BE2C (cell line): Measurements from ENCODE around the gene ESYT1.

Experiments used
- DNase-seq: peaks from one replicate; pipeline ENCODE4 v3.0.0-alpha.2; 2020
- H3K27me3 ChIP-seq: fragments of 250-450 bp; sonication (Bioruptor Pico); 2 replicates; pipeline ENCODE4 v1.5.1; 2020; ENCODE audit warnings: mild to moderate bottlenecking
- H3K36me3 ChIP-seq: fragments of 250-450 bp; sonication (Bioruptor Pico); 2 replicates; pipeline ENCODE4 v1.5.1; 2020; ENCODE audit warnings: mild to moderate bottlenecking
- H3K4me1 ChIP-seq: fragments of 250-450 bp; sonication (Bioruptor Pico); 2 replicates; pipeline ENCODE4 v1.5.1; 2020
- H3K4me3 ChIP-seq: 2 replicates; pipeline ENCODE4 v1.5.1; 2011; ENCODE audit warnings: low read depth, low read length
- H3K9me3 ChIP-seq: fragments of 250-450 bp; sonication (Bioruptor Pico); 2 replicates; pipeline ENCODE4 v1.5.1; 2020
- TF ChIP-seq, protein P1 (sequence below): IDR thresholded peaks from 2 replicates; pipeline ENCODE4 v1.5.1; 2012; ENCODE audit warnings: mild to moderate bottlenecking, low read depth, low read length

ESYT1 gene

DNA sequence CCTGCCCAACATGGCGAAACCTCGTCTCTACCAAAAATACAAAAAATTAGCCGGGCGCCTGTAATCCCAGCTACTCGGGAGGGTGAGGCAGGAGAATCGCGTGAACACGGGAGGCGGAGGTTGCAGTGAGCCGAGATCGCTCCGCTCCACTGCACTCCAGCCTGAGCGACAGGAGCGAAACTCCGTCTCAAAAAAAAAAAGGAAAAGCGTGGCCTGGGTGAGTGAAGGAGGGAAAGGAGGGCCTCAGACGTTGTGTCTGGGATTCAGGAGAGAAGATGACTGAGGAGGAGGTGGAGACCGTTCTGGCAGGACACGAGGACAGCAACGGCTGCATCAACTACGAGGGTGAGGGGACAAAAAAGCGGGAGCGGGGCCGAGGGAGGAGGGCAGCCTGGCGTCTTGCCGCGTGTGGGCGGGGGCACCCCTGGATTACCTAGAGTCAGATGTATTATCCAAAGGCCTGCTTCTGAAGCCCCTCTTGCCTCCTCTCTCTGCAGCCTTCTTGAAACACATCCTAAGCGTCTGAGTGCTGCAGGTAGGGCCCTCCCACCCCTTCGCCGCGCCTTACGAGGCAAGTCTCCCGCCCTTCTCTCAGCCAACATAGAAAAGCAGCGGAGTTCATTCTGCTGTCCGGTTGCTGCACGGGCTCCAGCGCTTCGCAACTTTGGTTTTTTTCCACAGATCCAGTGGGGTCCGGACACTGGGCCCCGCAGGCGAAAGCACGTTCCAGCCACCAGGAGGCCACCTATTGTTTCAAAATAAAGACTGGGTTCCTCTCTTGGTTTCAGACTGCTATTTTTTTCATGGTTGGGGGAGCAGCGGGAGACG is 29.3 kb downstream of the ESYT1 start:
- no peaks in the 10 kb centered on the region for H3K9me3 ChIP-seq
- TF ChIP-seq, protein P1, sequence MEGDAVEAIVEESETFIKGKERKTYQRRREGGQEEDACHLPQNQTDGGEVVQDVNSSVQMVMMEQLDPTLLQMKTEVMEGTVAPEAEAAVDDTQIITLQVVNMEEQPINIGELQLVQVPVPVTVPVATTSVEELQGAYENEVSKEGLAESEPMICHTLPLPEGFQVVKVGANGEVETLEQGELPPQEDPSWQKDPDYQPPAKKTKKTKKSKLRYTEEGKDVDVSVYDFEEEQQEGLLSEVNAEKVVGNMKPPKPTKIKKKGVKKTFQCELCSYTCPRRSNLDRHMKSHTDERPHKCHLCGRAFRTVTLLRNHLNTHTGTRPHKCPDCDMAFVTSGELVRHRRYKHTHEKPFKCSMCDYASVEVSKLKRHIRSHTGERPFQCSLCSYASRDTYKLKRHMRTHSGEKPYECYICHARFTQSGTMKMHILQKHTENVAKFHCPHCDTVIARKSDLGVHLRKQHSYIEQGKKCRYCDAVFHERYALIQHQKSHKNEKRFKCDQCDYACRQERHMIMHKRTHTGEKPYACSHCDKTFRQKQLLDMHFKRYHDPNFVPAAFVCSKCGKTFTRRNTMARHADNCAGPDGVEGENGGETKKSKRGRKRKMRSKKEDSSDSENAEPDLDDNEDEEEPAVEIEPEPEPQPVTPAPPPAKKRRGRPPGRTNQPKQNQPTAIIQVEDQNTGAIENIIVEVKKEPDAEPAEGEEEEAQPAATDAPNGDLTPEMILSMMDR: peak; percentile 62
- H3K27me3 ChIP-seq: no peaks in the 10 kb centered on the region
- peaks cover 40% of the 10 kb centered on the region for H3K36me3 ChIP-seq
- H3K4me3 ChIP-seq: peak overlapping the region; percentile 92
- peaks cover 3% of the 10 kb centered on the region for H3K4me1 ChIP-seq
- peak; percentile 79 for DNase-seq

DNA sequence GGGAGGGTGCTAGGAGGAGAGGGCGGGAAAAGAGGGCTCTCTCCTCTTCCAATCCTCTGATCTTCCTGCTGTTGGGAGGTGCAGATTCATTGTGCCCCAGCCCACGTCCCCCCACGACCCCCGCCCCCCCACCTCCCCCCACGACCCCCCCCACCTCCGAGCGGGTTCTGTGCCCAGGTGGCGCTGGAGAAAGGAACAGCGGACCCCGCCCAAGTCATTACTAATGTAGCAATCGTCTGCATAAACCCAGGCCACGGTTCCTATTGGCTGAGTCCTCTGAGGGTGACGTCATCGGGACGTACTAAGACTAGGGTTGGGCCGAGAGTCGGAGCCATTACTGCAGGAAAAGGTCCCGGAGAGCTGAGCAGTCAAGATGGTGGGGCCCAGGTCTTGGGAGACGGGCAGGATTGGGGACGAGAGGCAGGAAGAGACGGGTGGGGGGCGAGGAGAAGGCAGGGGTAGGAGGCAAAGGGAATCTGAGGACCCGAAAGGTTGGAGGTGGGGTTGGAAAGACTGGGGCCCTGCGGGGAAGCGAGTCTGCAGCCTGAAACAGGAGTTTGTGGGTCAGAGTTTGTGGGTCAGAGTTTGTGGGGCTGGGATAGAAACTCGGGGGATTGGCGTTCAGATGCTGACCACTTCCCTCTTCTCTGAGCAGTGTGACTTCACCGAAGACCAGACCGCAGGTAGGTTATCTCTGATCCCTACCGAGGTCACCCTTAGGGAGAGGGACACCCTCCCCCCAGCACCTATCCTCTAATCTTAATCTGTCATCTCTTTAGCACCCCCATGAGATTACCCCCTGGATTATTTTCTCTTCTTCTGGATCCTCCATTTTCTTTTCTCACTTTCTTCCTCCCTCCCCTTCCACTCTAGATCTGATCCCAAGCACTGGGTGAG is 30.2 kb downstream of the ESYT1 start, which contains the start of gene MYL6:
Gene MYL6, plus strand, starts transcription at position 331 of the 897 bp plus-strand sequence. Its CDS starts 43 bp downstream, at position 374.
- peaks cover 44% of the 10 kb centered on the region for H3K36me3 ChIP-seq
- H3K4me3 ChIP-seq: peak within 1 kb of the TSS; percentile 92
- no peaks in the 10 kb centered on the region for H3K27me3 ChIP-seq
- H3K9me3 ChIP-seq: no peaks in the 10 kb centered on the region
- no peaks in the 10 kb centered on the region; the same call in 1 of the 2 replicates for H3K4me1 ChIP-seq
- TF ChIP-seq, protein P1: no peak
- peak; percentile 96 for DNase-seq

DNA sequence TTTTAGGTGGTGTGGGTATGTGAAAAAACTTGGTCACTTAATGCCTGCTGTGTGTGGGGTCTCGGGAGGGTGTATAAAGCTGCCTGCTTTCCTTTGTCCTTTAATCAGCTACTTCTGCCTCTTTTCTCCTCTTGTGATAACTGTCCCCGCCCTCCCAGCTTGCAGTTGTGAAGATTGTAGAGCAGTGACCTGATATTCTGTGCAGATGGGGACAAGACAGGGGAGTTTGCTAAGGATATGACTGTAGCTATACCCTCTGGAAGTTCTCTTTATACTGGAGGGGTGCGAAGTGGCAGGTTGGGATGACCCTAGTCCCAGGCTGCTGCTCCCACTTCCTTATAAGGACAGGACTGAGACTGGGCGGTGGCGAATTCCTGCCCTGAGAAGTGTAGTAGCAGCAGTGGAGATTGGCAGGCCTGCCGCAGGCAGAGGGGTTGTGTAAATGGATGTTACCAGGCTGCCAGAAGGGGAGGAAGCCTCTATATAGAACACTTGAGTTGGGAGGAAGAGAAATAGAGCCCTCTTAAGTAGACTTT is 30.9 kb downstream of the ESYT1 start:
- peak; percentile 57 for DNase-seq
- H3K9me3 ChIP-seq: no peaks in the 10 kb centered on the region
- H3K36me3 ChIP-seq: peaks cover 51% of the 10 kb centered on the region
- H3K27me3 ChIP-seq: no peaks in the 10 kb centered on the region; the same call in 1 of the 2 replicates
- H3K4me3 ChIP-seq: peak overlapping the region; percentile 92
- H3K4me1 ChIP-seq: no peaks in the 10 kb centered on the region; the same call in 1 of the 2 replicates
- TF ChIP-seq, protein P1: no peak

DNA sequence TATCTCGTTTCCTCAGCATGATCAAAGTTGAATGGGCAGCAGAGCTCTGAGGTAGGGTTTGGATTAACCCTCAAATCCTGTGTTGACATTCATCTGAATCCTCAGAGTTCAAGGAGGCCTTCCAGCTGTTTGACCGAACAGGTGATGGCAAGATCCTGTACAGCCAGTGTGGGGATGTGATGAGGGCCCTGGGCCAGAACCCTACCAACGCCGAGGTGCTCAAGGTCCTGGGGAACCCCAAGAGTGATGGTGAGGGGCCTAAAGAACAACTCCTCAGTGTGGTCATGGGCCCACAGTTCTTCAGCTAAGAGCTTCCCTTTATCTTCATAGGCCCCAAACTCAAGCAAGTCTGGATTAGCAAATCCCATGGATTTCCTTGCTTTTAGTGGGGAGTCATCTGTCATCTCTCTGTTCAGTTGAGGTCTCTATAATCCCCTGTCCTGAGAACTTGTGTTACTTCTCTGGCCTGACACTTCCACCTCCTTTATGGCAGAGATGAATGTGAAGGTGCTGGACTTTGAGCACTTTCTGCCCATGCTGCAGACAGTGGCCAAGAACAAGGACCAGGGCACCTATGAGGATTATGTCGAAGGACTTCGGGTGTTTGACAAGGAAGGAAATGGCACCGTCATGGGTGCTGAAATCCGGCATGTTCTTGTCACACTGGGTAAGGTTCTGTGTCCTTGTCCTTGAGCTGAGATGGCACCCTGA is 31.6 kb downstream of the ESYT1 start:
- Histone ChIP-seq H3K4me3 (peak overlapping the region; percentile 92), H3K36me3 (peaks cover 58% of the 10 kb centered on the region), H3K9me3 (no peaks in the 10 kb centered on the region), H3K27me3 (no peaks in the 10 kb centered on the region; the same call in 1 of the 2 replicates), H3K4me1 (no peaks in the 10 kb centered on the region; the same call in 1 of the 2 replicates)
- TF ChIP-seq, protein P1: no peak
- no peak for DNase-seq

DNA sequence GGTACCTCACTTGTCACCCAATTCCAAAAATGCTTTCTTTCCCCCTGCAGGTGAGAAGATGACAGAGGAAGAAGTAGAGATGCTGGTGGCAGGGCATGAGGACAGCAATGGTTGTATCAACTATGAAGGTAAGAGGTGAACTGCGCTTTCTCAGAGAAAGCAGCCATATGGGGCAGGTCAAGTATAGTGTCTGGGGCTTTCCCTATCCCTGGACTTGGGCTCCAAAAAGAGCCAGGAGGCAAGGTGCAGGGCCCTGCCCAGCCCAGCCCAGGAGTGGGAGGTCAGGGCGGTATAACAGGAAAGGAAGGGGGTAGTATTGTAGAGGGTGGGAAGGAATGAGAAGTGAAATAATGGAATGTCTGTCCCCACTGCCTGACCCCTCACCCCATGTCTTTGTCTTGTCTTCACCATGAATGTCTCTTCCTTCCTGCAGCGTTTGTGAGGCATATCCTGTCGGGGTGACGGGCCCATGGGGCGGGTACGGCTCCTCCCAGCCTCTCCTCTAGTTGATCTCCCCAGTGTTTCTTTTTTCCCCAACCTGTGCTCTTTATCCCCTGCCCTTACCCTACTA is 32.2 kb downstream of the ESYT1 start:
- Histone ChIP-seq H3K27me3 (no peaks in the 10 kb centered on the region; the same call in 1 of the 2 replicates), H3K4me1 (no peaks in the 10 kb centered on the region; the same call in 1 of the 2 replicates), H3K36me3 (peaks cover 60% of the 10 kb centered on the region), H3K9me3 (no peaks in the 10 kb centered on the region), H3K4me3 (peak overlapping the region; percentile 92)
- no peak for DNase-seq
- TF ChIP-seq, protein P1: no peak
